Measurements from ENCODE around the gene ST14. TPM values are rescaled to one million over a fixed set of nuclear protein-coding genes. Genes with fewer than 3 reads are reported as not detected.

Gene ST14
- total and polyA plus RNA-seq, 3 donors from 2014 or later = 0.55 to 5.8 (median 2.4) TPM

DNA sequence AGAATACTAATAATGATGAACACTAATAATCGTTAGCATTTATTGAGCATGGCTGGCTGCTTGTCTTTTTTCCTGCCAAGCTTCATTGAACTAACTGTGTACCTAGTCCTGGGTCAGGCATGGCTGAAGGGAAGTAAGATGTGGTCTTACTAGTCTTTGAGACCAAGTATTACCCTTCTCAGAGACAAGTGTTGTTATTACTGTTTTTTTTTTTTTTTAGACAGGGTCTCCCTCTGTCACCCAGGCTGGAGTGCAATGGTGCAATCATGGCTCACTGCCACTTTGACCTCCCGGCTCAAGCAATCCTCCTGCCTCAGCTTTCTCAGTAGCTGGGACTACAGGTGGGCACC is 4.6 kb downstream of the ST14 start:
- H3K9me3 ChIP-seq = no peaks in the 10 kb centered on the region
- H3K36me3 ChIP-seq (ENCODE audit: low read depth, missing control alignments) = no peaks in the 10 kb centered on the region
- 84 to 85% methylated on average over 2 of the region's 2 CpGs for WGBS, 2 donors
- H3K4me3 ChIP-seq = no peak overlapping the region
- intact Hi-C loops (cut with DNase I; ENCODE audit: low total_unique reads) = no loop called here
- H3K27ac ChIP-seq = no peak overlapping the region
- H3K27me3 ChIP-seq = no peaks in the 10 kb centered on the region
- no peak for DNase-seq
- H3K4me1 ChIP-seq = peaks cover 4% of the 10 kb centered on the region
- TF ChIP-seq POLR2A (IDR thresholded peaks at IDR 0.05) = no peak
- TF ChIP-seq, protein P1, sequence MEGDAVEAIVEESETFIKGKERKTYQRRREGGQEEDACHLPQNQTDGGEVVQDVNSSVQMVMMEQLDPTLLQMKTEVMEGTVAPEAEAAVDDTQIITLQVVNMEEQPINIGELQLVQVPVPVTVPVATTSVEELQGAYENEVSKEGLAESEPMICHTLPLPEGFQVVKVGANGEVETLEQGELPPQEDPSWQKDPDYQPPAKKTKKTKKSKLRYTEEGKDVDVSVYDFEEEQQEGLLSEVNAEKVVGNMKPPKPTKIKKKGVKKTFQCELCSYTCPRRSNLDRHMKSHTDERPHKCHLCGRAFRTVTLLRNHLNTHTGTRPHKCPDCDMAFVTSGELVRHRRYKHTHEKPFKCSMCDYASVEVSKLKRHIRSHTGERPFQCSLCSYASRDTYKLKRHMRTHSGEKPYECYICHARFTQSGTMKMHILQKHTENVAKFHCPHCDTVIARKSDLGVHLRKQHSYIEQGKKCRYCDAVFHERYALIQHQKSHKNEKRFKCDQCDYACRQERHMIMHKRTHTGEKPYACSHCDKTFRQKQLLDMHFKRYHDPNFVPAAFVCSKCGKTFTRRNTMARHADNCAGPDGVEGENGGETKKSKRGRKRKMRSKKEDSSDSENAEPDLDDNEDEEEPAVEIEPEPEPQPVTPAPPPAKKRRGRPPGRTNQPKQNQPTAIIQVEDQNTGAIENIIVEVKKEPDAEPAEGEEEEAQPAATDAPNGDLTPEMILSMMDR (IDR thresholded peaks at IDR 0.05) = no peak

DNA sequence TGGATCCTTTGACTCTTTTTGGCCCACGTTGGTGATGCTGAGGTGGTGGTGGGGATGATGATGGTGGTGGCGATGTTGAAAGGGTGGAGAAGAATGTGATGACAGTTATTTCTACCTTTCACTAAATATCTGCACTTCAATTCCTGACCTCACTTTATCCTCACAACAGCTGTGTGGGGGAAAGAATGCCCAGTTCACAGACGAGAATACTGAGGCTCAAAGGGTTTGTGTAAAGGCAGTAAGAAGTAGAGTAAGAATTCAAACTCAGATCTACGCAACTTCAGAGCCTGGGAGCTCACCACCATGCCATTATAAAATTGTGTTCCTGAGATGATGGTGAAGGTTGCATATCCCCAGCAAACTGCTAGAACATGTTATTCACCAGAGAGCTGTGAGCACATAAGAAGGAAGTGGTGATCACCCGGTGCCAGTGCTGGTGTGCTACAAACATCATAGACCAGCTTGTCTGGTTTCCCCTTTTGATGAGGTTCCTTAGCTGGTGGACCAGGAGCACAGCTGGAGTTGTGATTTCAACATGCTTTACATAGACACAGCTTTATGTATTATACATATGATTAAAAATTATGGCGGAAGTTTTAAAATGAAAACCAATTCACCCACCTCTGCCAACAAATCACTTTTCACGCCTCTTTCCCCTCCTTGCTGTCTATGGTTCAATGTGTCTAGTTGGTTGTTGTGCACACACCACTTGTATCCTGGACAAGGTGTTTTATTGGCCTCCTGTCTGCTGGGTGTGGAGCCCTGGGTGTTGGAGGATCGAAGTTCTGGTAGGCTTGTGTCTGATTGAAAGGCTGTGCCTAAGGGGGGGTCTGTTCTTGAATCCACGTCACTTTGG is 6.2 kb downstream of the ST14 start:
- Histone ChIP-seq H3K9me3 (no peaks in the 10 kb centered on the region), H3K36me3 (ENCODE audit: low read depth, missing control alignments) (no peaks in the 10 kb centered on the region), H3K27me3 (no peaks in the 10 kb centered on the region), H3K27ac (no peak overlapping the region), H3K4me3 (no peak overlapping the region), H3K4me1 (no peaks in the 10 kb centered on the region)
- TF ChIP-seq, protein P1 (IDR thresholded peaks at IDR 0.05) = no peak
- no peak for TF ChIP-seq POLR2A (IDR thresholded peaks at IDR 0.05)
- intact Hi-C loops (cut with DNase I; ENCODE audit: low total_unique reads) = no loop called here
- 84 to 89% methylated on average over 9 of the region's 9 CpGs for WGBS, 2 donors
- DNase-seq = no peak

DNA sequence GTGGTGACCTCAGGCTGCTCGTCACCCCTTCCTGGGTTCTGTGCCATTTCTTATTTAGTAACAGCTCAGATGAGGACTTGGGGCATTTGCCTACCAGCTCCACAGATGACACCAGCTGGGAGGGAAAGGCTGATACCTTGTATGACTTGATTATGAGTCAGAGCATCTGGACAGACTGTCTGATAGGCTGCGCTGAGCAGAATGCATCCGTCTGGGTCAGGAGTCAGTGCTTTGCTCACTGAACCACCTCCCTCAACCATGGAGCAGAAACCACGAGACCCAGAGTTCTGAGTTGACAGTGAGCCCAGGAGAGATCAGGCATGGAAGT is 6.8 kb downstream of the ST14 start:
- TF ChIP-seq, protein P1 (IDR thresholded peaks at IDR 0.05) = no peak
- TF ChIP-seq POLR2A (IDR thresholded peaks at IDR 0.05) = no peak
- intact Hi-C loops (cut with DNase I; ENCODE audit: low total_unique reads) = no loop called here
- Histone ChIP-seq H3K9me3 (no peaks in the 10 kb centered on the region), H3K4me3 (no peak overlapping the region), H3K36me3 (ENCODE audit: low read depth, missing control alignments) (no peaks in the 10 kb centered on the region), H3K27ac (no peak overlapping the region), H3K27me3 (no peaks in the 10 kb centered on the region), H3K4me1 (no peaks in the 10 kb centered on the region)
- WGBS, 2 donors = 76 to 83% methylated on average over 4 of the region's 4 CpGs
- no peak for DNase-seq

DNA sequence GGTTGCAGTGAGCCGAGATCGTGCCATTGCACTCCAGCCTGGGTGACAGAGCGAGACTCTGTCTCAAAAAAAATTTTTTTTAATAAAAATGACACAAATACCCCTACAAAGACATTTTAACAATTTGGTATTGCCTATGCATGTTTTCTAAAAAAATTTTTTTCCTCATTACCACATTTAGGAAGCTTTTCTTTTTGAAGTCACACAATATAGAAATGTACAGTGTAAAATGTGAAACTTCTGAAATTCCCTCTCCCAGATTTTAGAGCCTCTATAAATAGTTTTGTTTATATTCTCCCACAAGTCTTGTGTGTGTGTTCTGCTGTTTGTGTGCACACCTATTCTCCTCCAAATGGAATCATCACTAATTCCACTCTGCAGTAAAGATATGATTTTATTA is 7.6 kb downstream of the ST14 start:
- TF ChIP-seq, protein P1 (IDR thresholded peaks at IDR 0.05) = no peak
- no peak for TF ChIP-seq POLR2A (IDR thresholded peaks at IDR 0.05)
- Histone ChIP-seq H3K4me1 (no peaks in the 10 kb centered on the region), H3K27ac (no peak overlapping the region), H3K9me3 (no peaks in the 10 kb centered on the region), H3K4me3 (no peak overlapping the region), H3K36me3 (ENCODE audit: low read depth, missing control alignments) (no peaks in the 10 kb centered on the region), H3K27me3 (no peaks in the 10 kb centered on the region)
- intact Hi-C loops (cut with DNase I; ENCODE audit: low total_unique reads) = no loop called here
- 93 to 96% methylated on average over 3 of the region's 3 CpGs for WGBS, 2 donors
- no peak for DNase-seq

DNA sequence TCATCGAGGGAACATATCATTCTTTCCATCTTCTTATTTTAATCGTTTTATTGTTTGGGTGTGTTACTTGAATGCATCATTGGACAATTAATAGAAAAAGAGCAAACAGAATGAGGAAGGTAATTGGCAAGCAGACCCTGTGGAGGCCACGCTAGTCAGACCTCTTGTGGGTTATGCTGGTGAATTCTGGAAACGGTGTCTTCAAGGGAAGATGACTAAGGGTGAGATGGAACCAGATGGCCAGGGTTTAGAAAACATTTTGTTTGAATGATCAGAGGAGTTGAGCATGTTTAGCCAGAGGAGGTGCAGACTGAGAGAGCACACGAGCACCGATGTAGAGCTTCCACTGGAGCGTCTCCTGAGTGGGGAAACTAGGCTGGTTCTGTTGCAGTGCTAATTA is 8.5 kb downstream of the ST14 start:
- Histone ChIP-seq H3K27me3 (no peaks in the 10 kb centered on the region), H3K4me3 (no peak overlapping the region), H3K27ac (no peak overlapping the region), H3K4me1 (no peaks in the 10 kb centered on the region), H3K36me3 (ENCODE audit: low read depth, missing control alignments) (no peaks in the 10 kb centered on the region), H3K9me3 (no peaks in the 10 kb centered on the region)
- TF ChIP-seq, protein P1 (IDR thresholded peaks at IDR 0.05) = no peak
- no peak for TF ChIP-seq POLR2A (IDR thresholded peaks at IDR 0.05)
- intact Hi-C loops (cut with DNase I; ENCODE audit: low total_unique reads) = no loop called here
- 89 to 90% methylated on average over 7 of the region's 7 CpGs for WGBS, 2 donors
- no peak for DNase-seq
